CD14-positive monocyte (primary cell): Measurements from ENCODE around the gene UBE2L5. TPM values are rescaled to one million over a fixed set of nuclear protein-coding genes. Genes with fewer than 3 reads are reported as not detected.

ENCODE experiments used
- DNase-seq, 3 donors: peaks; one replicate each; pipeline ENCODE4 v3.0.0-alpha.2; 2011 to 2022
- H2AFZ ChIP-seq: 2 replicates; pipeline ENCODE4 v1.6.0; 2012; ENCODE audit warnings: mild to moderate bottlenecking, low read depth, low read length, inconsistent platforms; ENCODE audit not compliant: insufficient read depth, poor library complexity, severe bottlenecking
- H3K27ac ChIP-seq, 2 donors: 1 replicate in 1 of 2; 2 replicates in 1 of 2; pipeline ENCODE4 v1.5.1; 2012 to 2013; ENCODE audit warnings: low read length in 2 of 2, control low read depth in 1 of 2, inconsistent platforms in 1 of 2, low read depth in 1 of 2, mild to moderate bottlenecking in 1 of 2
- H3K27me3 ChIP-seq, 2 donors: one replicate each; pipeline versions ENCODE4 v1.6.0 to v1.6.1; 2011 to 2013; ENCODE audit warnings: low read length in 2 of 2; ENCODE audit not compliant: control insufficient read depth in 2 of 2, insufficient read depth in 2 of 2
- H3K36me3 ChIP-seq, 2 donors: replicated peaks in 1 of 2; 1 replicate in 1 of 2; 2 replicates in 1 of 2; pipeline versions ENCODE4 v1.5.1 to v1.6.1; 2012 to 2013; ENCODE audit warnings: low read length in 2 of 2, control low read depth in 1 of 2, inconsistent platforms in 1 of 2, mild to moderate bottlenecking in 1 of 2; ENCODE audit not compliant: insufficient read depth in 2 of 2, control insufficient read depth in 1 of 2
- H3K4me1 ChIP-seq, 2 donors: 1 replicate in 1 of 2; 2 replicates in 1 of 2; pipeline versions ENCODE4 v1.5.1 to v1.6.1; 2012 to 2013; ENCODE audit warnings: low read length in 2 of 2, control low read depth in 1 of 2, inconsistent platforms in 1 of 2, mild to moderate bottlenecking in 1 of 2, moderate library complexity in 1 of 2; ENCODE audit not compliant: insufficient read depth in 2 of 2, control insufficient read depth in 1 of 2
- H3K4me2 ChIP-seq: replicated peaks from 2 replicates; pipeline ENCODE3; 2012; ENCODE audit warnings: low read length, moderate library complexity, mild to moderate bottlenecking; ENCODE audit not compliant: poor library complexity, severe bottlenecking; ENCODE audit errors: extremely low read depth
- H3K4me3 ChIP-seq, 3 experiments: fragments of 200-600 bp in 1 of 3; sonication (generic) in 1 of 3; replicated peaks in 1 of 3; 1 replicate in 2 of 3; 2 replicates in 1 of 3; pipeline ENCODE4 v1.5.1; 2011 to 2013; ENCODE audit warnings: low read length in 3 of 3, mild to moderate bottlenecking in 3 of 3, control low read depth in 2 of 3, low read depth in 2 of 3, inconsistent platforms in 1 of 3, moderate library complexity in 1 of 3
- H3K79me2 ChIP-seq: 2 replicates; pipeline ENCODE4 v1.6.0; 2012; ENCODE audit warnings: mild to moderate bottlenecking, control low read depth, inconsistent platforms, low read length, moderate library complexity; ENCODE audit not compliant: insufficient read depth
- H3K9ac ChIP-seq: 2 replicates; pipeline ENCODE4 v1.6.0; 2017; ENCODE audit warnings: low read length, mild to moderate bottlenecking; ENCODE audit not compliant: insufficient read depth, poor library complexity, severe bottlenecking
- H3K9me3 ChIP-seq, 2 donors: replicated peaks in 1 of 2; 1 replicate in 1 of 2; 2 replicates in 1 of 2; pipeline versions ENCODE4 v1.5.1 to v1.6.1; 2012 to 2013; ENCODE audit warnings: low read length in 2 of 2, control low read depth in 1 of 2; ENCODE audit not compliant: control insufficient read depth in 1 of 2, insufficient read depth in 1 of 2
- H4K20me1 ChIP-seq: 2 replicates; pipeline ENCODE4 v1.6.0; 2012; ENCODE audit warnings: mild to moderate bottlenecking, low read length, control low read depth, moderate library complexity; ENCODE audit not compliant: insufficient read depth
- H3K27ac Mint-ChIP-seq, 7 donors: one replicate each; pipeline ENCODE4 v1.8.0; 2020; ENCODE audit warnings: mild to moderate bottlenecking in 7 of 7, mixed read lengths in 7 of 7, moderate library complexity in 6 of 7, inconsistent platforms in 2 of 7
- H3K27me3 Mint-ChIP-seq, 3 donors: one replicate each; pipeline ENCODE4 v1.8.0; 2021 to 2022; ENCODE audit warnings: low read depth in 3 of 3, mild to moderate bottlenecking in 3 of 3, mixed read lengths in 3 of 3, moderate library complexity in 3 of 3, inconsistent platforms in 1 of 3
- H3K36me3 Mint-ChIP-seq, 2 donors: one replicate each; pipeline ENCODE4 v1.8.0; 2020; ENCODE audit warnings: mixed read lengths in 2 of 2, inconsistent platforms in 1 of 2, mild to moderate bottlenecking in 1 of 2
- H3K4me1 Mint-ChIP-seq: one replicate; pipeline ENCODE4 v1.8.0; 2020; ENCODE audit warnings: mild to moderate bottlenecking, mixed read lengths
- H3K4me3 Mint-ChIP-seq, 2 donors: one replicate each; pipeline ENCODE4 v1.8.0; 2020; ENCODE audit warnings: mild to moderate bottlenecking in 2 of 2, mixed read lengths in 2 of 2, moderate library complexity in 1 of 2
- H3K9me3 Mint-ChIP-seq, 7 donors: one replicate each; pipeline ENCODE4 v1.8.0; 2020 to 2022; ENCODE audit warnings: mixed read lengths in 7 of 7, mild to moderate bottlenecking in 6 of 7, moderate library complexity in 6 of 7, inconsistent platforms in 2 of 7
- WGBS: methylation state at CpG from one replicate; pipeline ENCODE4 v1.1.5; 2013; ENCODE audit warnings: missing lambda C conversion rate; ENCODE audit not compliant: insufficient coverage; 5-methylcytosine and 5-hydroxymethylcytosine counted together
- intact Hi-C, 2 donors: fragments of 100-400 bp; cut with micrococcal nuclease; formaldehyde crosslinking; loops; one replicate each; pipeline versions ENCODE4 v1.15.0 to v1.15.1; 2023
- polyA plus RNA-seq, 3 donors: library from polyadenylated mRNA; depleted of rRNA in 1 of 3; unstranded in 2 of 3; stranded (reverse) in 1 of 3; fragments of 300-500 nt in 2 of 3; fragments of >200 nt in 1 of 3; fragmentation: Illumina TruSeq in 2 of 3; gene quantifications; 1 replicate in 2 of 3; 2 replicates in 1 of 3; pipeline ENCODE4 v1.2.3, GENCODE V29; 2012 to 2021
- TF ChIP-seq, protein P1 (sequence below): fragments of 200-600 bp; IDR thresholded peaks from one replicate; pipeline ENCODE4 v1.8.0; 2022; ENCODE audit warnings: antibody characterized with exemption, mild to moderate bottlenecking

The UBE2L5 gene
- polyA plus RNA-seq, 3 donors, result not detected

DNA sequence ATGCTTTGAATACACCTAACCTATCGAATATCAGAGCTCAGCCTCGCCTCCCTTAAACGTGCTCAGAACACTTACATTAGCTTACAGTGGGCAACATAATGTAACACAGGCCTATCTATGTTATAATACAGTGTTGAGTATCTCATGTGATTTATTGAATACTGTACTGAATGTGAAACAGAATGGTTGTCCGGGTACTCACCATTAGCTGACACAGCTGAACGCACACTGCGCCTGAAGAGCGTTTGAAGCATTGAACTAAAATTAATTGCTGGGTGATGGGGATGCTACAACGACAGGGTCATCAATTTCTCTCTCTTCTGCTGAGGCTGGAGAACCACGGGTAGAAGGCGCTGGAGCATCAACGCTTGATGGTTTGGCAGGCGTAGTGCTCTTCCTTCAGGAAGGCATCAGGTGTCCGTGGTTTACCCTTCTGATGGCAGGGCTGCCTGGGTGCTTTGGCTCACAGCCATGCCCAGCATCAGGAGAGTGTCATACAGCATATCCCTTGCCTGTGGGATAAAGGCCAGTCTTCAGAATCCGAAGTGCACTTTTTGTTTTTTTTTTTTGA is 46.9 kb upstream of the UBE2L5 start:
- Histone ChIP-seq H4K20me1 (no peaks in the 10 kb centered on the region), H3K4me3 (no peak overlapping the region), H3K27me3 (no peaks in the 10 kb centered on the region), H3K27ac (no peak overlapping the region), H3K36me3 (no peaks in the 10 kb centered on the region), H3K9ac (no peak overlapping the region), H3K79me2 (no peaks in the 10 kb centered on the region), H3K9me3 (no peaks in the 10 kb centered on the region), H2AFZ (no peak overlapping the region), H3K4me2 (no peak overlapping the region), H3K4me1 (peaks cover 19% of the 10 kb centered on the region in 2 donors)
- H3K4me3 Mint-ChIP-seq, result no peak overlapping the region
- peaks cover 40% of the 10 kb centered on the region for H3K4me1 Mint-ChIP-seq
- no peaks in the 10 kb centered on the region for H3K36me3 Mint-ChIP-seq
- TF ChIP-seq, protein P1, sequence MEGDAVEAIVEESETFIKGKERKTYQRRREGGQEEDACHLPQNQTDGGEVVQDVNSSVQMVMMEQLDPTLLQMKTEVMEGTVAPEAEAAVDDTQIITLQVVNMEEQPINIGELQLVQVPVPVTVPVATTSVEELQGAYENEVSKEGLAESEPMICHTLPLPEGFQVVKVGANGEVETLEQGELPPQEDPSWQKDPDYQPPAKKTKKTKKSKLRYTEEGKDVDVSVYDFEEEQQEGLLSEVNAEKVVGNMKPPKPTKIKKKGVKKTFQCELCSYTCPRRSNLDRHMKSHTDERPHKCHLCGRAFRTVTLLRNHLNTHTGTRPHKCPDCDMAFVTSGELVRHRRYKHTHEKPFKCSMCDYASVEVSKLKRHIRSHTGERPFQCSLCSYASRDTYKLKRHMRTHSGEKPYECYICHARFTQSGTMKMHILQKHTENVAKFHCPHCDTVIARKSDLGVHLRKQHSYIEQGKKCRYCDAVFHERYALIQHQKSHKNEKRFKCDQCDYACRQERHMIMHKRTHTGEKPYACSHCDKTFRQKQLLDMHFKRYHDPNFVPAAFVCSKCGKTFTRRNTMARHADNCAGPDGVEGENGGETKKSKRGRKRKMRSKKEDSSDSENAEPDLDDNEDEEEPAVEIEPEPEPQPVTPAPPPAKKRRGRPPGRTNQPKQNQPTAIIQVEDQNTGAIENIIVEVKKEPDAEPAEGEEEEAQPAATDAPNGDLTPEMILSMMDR, result no peak
- intact Hi-C loops, result no loop called here
- no peaks in the 10 kb centered on the region for H3K9me3 Mint-ChIP-seq
- peak overlapping the region in 1 of 7 donors; percentile 6 for H3K27ac Mint-ChIP-seq
- 72% methylated on average over 11 of the region's 14 CpGs for WGBS
- peaks cover 0 to 2% (median 1%) of the 10 kb centered on the region in 3 donors for H3K27me3 Mint-ChIP-seq
- no peak for DNase-seq

GRCh38 chr13:30376426-30377311 is 45.6 kb upstream of the UBE2L5 start:
- H3K79me2 ChIP-seq, result no peaks in the 10 kb centered on the region
- peaks cover 0 to 1% (median 0%) of the 10 kb centered on the region in 3 donors for H3K27me3 Mint-ChIP-seq
- H3K4me3 ChIP-seq, result no peak overlapping the region
- H3K27ac ChIP-seq, result no peak overlapping the region
- H3K9me3 Mint-ChIP-seq, result no peaks in the 10 kb centered on the region
- H3K4me1 Mint-ChIP-seq, result peaks cover 31% of the 10 kb centered on the region
- no peaks in the 10 kb centered on the region for H3K27me3 ChIP-seq
- intact Hi-C loops, result no loop called here
- peak in 2 of 3 donors; percentile 12 to 13 for DNase-seq
- peak overlapping the region; percentile 66 for H2AFZ ChIP-seq
- H3K36me3 Mint-ChIP-seq, result no peaks in the 10 kb centered on the region
- TF ChIP-seq, protein P1, result no peak
- H3K9me3 ChIP-seq, result no peaks in the 10 kb centered on the region
- H3K4me1 ChIP-seq, result peaks cover 10 to 12% of the 10 kb centered on the region in 2 donors
- 19% methylated on average over 5 of the region's 5 CpGs for WGBS
- no peak overlapping the region for H3K4me2 ChIP-seq
- no peak overlapping the region for H3K4me3 Mint-ChIP-seq
- no peaks in the 10 kb centered on the region for H4K20me1 ChIP-seq
- peak overlapping the region in 1 of 7 donors; percentile 69 for H3K27ac Mint-ChIP-seq
- H3K36me3 ChIP-seq, result no peaks in the 10 kb centered on the region
- no peak overlapping the region for H3K9ac ChIP-seq
